Hindlimb muscle (tissue), 1 donor: ENCODE measurements around the gene BTBD8. TPM values are rescaled to one million over a fixed set of nuclear protein-coding genes. Genes with fewer than 3 reads are reported as not detected.
"Not testable (repeated sequence)": the region's sequence is repeated elsewhere in the genome, so short reads cannot be mapped to it uniquely, and the experiment has no call there.

Experiments used
- DNase-seq: peaks from one replicate; pipeline ENCODE4 v3.0.0-alpha.2; 2013
- polyA plus RNA-seq: library from polyadenylated mRNA; unstranded; fragments of 120-200 nt; gene quantifications from one replicate; pipeline ENCODE4 v1.2.1, GENCODE V29; 2013; ENCODE audit not compliant: insufficient read length

The BTBD8 gene
- polyA plus RNA-seq: 4.4 TPM

DNA sequence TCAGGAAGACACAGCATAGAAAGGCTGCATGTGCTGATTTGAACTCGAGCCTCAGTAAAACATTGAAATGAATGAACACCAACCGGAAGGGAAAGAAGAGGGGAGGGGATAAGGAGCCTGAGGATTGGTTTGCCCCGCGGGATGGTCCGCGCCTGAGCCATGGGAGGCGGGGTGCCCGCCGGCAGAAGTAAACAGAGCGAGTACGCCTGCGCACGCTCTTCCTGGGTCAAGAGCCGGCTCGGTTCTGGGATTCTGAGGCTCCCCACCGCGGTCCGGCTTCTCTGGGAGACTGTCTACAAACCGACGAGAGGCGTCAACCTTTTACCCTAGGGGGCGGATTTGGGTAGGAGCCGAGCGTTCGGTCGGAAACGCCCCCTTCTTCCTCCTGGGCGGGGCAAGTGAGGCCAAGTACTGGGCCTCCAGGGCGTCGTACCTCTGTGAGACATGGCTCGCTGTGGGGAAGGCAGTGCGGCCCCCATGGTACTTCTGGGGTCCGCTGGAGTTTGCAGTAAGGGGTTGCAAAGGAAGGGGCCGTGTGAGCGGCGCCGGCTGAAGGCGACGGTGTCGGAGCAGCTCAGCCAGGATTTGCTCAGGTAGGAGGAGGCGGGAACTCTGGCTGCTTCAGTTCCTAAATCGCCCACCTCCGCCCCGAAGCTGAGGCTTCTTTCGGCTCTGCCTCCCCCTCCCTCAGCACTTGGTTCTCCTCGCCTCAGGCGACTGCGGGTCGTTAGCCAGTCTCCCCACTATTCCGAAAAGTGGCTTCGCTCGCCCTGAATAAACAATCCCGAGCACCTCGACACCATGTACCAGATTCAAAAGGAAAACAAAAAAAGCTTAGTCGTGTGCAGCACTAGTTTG, at the start of gene BTBD8:
BTBD8 (plus strand) TSS at position 218 of the 858 bp plus-strand sequence; CDS start at position 445, 227 bp downstream.
- peak; percentile 65 for DNase-seq

DNA sequence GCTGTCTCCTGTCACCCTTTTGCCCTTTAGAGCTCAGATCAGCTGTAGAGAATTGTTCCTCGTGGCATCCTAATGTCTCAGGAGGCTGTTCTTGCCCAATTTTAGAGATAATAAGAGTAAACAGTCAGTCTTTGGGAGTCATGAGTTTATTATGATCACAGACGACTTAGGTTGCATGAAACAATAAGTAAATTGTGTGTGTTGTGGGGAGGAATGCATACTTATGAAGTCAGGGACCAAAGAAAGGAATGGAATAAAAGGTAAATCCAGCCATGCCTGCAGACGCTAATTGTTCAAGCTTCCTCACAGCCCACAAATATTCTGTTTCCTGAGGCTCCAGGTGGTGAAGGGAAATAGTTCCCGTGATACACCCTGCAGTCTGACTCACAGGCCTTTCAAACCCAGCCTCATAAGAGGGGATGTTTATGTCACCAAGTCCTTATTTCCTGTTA, 49.5 kb upstream of the BTBD8 start:
- DNase-seq: no peak

DNA sequence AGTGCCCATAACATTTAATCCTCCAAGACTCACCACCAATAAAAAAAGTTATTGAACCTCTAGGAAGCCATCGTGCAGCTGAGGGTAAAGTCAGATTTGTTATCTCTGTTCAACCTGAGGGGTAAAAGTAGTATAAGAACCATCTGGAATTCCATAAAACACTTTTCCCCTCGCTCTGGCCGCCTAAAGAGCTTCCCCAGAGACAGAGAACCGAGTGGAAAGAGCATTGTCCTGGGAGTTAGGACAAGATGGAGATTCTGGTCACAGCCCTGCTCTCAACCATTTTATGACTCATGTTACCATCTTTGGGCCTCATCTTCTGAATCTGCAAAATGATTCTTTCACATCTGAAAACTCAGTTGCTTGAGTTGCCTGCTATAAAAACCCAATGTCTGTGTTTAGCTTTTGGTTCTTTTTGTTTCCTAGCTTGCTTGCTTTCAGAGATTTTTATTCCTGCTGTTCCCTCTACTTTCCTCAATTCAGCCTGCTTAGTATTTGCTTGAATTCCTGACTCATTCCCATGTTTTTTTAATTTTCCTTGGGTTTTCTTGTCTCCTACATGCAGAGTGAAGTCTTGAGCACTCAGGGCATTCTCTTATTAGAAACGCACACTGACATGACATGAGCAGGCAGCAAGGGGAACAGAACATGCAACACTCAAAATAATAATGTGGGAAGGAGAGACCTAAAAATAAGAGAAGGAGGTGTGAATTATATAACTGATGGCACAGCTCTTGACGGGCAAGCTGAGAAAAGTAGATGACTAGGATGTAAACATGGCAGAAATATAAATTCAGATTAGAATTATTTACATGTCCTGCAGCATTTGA, 48.6 kb upstream of the BTBD8 start:
- DNase-seq: no peak

DNA sequence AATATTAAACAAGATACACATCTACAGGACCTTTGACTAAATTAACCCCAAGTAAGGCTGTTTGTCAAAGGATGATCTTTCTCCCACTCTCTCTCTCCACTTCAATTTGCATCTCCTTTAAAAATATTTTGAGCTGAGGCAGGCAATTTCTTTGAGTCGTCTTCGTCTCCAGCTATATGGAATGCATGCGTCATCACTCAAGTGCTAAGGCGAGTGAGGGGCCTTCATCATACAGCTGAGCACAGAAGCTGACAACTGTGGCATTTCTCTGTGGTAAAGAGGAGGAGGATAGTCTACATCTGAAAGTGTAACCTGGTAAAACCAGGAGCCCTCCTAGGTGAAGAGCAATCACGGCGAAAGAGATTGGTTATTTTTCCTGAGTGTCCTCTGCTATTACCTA, 42.7 kb upstream of the BTBD8 start:
- no peak for DNase-seq

DNA sequence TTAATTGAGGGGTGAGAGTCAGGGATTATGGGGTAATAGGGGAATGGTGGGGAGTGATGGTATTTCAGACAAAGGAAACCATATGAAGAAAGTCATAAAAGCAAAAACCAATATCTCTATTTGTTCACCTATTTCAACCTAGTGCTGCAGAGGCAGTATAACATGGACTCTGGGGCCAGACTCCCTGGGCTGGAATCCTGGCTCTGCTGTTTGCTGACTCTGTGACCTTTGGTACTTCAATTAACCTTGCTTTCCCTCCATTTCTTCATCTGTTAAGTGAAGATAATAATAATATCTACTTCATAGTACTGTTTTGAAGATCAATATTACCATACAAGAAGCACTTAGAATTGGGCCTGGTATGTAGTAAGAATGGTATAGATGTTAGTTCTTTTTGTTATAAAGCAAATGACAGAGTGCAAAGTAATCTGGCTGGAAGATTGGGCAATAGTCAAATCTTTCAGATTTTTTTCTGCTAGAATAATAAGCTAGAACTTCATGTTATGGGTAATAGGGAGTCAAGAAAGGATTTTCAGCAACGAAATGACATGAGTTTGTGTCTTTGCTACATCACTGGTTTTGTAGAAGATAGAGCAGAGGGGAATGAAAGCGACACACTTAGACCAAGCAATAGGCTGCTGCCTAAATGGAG, 41.3 kb upstream of the BTBD8 start:
- DNase-seq: no peak

DNA sequence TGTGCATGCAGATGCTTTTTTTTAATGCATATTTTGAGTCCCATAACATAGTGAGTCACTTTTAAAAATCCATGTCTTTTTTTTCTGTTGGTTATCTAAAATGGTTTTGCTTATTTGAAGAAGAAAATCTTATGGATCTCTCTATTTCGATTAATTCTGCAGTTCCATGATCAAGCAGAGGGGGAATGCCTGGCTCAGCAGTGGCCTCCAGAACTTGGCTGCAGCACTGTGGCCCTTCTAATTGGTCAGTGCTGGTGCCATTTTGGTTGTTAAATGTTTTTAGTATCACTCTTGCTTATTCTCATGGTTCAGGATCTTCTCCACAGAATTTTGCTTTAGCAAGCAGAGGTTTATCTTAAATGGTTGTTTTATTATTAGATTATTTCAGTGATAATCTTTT, 39.2 kb upstream of the BTBD8 start:
- no peak for DNase-seq

DNA sequence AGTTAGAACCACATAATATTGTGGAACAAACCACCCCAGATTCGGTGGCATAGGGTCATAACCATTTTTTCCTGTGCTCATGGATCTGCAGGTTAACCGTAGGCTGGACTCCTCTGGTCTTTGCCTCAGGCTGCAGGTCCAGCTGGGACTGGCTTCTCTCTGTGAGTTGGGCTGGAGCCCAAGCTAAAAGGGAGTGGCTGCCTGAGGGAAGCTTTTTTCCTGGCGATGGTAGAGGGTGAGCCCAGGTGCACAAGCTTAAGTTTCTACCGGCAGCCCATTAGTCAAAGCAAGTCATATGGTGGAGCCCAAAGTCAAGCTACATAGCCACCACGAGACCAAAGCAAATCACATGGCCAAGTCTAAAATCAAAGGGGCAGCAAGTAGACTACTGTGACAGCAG, 36.5 kb upstream of the BTBD8 start:
- DNase-seq: no peak

DNA sequence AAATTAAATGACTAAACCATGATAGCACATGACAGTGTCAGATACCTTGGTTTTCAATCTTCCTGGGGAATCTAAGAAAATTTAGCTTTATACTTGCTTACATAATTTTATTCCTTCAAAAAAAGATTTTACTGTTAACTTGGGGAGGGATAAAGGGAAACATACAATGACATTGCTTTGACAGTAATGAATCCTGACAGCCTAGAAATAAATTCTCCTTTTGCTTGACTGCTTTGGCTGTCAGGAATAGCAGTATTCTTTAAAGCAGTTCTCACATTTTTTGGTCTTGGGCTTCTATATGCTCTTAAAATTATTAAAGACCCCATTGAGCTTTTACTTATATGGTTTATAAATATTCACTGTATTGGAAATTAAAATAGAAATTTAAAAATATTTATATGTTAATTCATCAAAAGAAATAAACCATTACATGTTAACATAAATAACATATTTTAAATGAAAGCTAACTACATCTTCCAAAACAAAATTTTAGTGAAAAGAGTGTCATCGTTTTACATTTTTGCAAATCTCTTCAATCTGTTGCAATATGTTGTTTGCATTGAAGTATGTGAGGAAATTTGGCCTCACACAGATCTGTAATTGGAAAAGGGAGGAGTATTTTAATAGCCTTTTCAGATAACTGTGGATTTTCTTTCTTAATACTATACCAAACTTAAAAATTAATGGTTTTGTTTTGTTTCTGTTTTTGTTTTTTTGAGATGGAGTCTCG, 34.2 kb upstream of the BTBD8 start:
- no peak for DNase-seq

DNA sequence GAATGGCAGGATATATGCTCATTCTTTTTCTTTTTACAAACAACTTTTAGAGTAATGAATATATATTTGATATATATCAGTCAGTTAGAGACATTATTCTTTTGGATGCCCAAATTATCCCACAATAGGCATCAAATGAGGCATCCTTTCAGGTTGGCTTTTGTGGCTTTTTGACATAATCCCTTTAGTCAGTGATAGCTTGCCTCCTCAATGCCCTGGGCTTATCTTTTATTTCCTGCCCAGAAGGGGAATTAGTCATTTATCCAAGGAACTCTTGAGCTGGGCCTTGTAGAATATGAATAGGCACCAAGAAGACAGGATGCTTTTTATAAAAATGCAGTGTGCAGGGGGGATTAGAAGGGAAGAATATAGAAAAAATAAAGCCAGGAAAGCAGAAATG, 28.2 kb upstream of the BTBD8 start:
- no peak for DNase-seq

DNA sequence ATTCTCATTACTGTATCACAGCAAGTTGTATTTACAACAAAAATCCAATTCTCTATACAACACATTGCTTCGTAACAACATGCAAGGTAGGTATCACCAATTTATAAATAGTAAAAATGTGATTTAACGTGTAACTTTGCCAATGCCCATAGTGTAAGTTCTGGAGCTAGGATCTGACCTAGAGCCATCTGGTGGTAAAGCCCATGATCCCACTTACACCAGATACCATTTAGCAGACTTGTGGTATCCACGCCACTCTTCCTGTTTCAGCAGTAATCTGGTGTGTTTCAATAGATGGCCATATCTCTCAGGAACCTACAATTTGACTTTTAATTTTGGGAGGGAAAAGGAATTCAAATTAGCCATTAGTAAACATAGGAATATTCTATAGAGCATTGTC, 15.1 kb upstream of the BTBD8 start:
- no peak for DNase-seq

DNA sequence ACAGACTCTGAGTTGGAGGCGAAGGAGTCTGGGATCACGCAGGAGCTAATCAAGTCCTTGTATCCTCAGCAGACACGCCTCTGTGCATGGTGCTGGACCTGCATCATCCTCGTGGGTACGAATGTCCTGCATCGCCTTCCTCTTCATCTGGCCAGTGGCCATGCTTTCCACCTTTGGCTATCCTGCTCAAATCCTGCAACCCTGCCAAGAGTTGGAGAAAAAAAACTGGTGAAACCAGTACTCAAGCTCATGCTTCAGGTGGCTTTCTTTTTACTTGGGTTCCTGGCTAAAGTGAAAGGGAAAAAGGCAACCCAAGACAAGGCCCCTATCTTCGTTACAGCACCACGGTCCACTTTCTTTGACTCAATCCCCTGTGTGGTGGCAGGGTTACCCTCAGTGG, 13.8 kb upstream of the BTBD8 start:
- DNase-seq: no peak

DNA sequence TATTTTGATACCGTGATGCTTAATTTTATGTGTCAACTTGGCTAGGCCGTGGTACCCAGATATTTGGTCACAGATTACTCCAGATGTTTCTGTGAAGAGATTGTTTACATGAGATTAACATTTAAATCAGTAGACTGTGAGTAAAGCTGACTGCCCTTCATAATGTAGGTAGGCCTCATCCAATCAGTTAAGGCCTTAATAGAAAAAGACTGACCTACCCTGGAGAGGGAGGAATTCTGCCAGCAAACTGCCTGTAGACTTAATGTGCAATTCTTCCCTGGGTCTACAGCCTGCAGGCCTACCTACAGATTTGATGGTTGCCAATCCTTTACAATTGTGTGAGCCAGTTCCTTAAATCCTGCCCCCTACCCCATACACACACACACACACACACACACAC, 9.3 kb upstream of the BTBD8 start:
- no peak for DNase-seq

DNA sequence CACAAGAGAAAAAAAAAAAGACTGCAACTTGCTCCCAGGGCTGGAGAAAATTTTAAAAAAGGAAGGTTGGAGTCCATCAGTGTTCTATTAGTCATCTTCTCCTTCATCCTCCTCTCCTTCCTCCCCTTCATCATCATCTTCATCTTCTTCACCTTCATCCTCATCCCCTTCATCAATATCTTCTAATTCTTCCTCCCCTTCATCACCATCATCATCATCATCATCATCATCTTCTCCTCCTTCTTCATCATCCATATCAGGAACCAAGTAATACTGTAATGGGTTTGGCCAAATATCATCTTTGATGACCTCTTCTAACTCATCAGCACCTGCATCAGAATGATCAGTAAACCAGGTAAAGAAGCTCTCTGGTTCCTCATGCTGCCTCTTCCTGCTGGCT, 5.7 kb upstream of the BTBD8 start:
- DNase-seq: not testable (repeated sequence)

DNA sequence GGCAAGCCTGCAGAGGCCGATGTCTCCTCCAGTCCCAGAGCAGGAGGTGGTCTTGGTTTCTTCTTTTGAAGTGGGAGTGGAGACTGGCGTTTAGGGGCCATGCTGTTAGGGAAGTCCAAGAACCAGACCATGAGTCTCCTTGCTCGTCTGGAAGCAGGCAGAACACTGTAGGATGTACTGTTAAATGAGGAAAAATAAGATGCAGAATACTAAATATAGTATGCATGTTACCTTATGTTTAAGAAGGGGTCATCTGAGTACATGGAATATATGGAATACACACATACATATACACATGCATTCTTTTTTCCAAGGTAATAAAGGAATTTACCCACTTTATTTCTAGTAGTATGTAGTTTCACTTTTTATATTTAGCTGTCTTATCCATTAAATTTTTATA, 4.8 kb upstream of the BTBD8 start, which contains the start of gene SETSIP:
SETSIP (minus strand) TSS at position 101 of the 400 bp plus-strand sequence; CDS start at position 101, 0 bp downstream.
- no peak for DNase-seq

DNA sequence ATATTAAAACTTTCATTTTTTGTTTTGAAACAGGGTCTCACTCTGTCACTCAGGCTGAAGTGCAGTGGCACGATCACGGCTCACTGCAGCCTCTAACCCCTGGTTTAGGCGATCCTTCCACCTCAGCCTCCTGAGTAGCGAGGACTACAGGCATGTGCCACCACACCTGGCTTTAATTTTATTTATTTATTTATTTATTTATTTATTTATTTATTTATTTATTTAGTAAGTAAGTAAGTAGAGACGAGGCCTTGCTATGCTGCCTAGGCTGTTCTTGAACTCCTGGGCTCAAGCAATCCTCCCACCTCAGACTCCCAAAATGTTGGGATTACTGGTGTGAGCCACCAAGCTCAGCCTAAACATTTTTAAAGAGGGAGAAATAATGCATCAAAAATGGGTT, 3.8 kb upstream of the BTBD8 start:
- no peak for DNase-seq

DNA sequence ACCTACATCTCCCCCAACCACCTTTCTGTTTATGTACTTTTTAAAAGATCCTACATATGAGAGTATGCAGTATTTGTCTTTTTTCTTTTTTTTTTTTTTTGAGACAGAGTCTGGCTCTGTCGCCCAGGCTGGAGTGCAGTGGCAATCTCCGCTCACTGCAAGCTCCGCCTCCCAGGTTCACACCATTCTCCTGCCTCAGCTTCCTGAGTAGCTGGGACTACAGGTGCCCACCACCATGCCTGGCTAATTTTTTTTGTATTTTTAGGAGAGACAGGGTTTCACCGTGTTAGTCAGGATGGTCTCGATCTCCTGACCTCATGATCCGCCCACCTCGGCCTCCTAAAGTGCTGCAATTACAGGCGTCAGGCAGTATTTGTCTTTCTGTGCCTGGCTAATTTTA, 2.1 kb upstream of the BTBD8 start:
- not testable (repeated sequence) for DNase-seq

DNA sequence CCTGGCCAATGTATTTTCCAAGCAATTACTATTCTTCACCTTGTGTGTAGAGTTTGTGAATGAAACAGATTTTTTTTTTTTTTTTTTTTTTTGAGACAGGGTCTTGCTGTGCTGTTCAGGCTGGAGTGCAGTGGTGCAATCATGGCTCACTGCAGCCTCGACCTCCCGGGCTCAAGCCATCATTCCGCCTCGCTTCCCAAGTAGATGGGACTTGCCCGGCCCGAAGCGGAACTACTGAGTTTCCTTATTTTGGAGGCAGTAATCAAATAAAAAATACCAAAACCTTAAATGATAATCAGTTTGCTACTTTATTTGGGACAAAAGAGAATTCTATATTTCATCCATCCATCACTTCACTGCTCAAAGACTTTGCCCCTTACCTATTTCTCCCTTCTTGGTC, 704 bp upstream of the BTBD8 start:
- no peak for DNase-seq

DNA sequence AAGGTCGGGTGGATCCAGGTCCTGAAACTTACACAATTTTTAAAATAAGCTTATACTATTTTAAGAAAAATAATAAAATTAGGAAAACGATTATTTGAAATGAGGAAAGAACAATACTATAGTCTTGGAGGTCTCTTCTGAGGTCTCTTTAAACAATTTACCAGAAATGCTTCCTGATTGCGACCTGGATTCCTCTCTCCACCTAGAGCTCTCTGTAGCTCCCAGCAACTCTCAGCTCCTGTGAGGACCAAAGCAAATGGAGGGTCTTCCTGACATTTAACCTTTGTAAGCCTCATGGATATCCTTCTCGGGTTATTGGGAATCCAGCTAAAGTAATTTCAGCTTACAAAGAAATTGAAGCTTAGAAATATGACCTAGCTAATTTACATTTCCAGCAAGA, 886 bp downstream of the BTBD8 start:
- no peak for DNase-seq

DNA sequence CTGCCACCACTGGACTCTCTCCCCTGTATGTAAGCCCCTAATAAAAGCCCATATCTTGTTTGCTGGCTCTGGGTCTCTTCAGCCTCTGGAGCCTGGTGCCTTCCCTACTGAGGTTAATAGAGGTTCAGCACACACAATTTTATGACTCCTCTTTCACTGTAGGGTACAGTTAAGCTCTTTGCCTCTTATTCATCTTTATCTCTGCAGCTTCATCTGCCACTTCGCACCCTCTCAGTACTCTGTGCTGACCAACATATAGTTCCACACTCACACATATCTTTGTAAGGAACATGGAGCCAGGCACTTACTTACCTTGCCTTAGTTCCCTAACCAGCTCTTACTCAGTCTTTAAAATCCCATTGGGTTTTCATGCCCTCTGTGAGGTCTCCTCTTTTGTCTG, 4.5 kb downstream of the BTBD8 start:
- DNase-seq: no peak

DNA sequence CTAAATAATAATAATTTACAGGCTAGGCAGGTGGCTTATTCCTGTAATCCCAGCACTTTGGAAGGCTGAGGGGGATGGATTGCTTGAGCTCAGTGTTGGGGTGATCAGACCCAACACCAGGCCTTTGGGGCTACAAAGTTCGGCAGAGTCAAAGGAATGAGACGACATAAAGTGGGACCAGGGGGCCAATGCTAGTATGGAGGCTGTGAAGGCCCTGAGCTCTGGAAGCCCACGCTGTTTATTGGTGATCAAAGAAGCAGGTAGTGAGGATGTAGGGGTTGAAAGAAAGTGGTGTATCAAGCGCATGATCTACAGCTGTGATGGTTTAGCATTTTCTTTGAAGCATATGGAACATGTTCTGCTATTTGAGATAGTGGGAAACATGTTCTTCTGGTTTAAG, 5.6 kb downstream of the BTBD8 start:
- DNase-seq: no peak

DNA sequence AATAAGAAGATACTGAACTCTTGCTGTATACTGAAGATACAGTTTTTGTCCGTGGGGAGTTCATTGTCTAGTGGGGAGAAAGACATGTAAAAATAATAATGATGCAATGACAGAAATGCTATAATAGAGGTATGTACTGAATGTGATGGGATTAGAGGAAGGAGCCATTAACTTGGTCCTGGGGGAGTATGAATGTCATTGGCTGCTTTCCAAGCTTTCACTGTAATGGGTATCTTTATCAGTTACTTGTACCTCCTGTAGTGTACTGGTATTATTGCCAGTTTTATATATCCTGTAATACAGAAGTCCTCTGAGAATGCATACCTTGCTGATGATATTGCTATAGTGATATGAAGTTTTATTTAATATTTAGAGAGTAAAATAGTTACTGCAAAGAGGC, 7.4 kb downstream of the BTBD8 start:
- no peak for DNase-seq

DNA sequence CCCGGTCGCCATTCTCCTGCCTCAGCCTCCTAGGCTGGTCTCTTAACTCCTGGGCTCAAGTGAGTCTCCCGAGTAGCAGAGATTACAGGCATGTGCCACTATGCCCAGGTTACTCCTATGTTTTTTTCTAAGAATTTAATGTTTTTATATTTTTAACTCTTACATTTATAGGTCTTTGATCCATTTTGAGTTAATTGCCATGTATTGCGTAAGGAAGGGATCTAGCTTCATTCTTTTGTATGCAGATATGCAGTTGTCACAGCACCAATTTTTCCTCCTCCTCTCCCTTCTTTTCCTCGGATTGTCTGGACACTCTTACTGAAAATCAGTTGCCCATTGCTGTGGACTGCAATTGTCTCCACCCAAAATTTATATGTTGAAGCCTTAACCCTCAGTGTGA, 11.5 kb downstream of the BTBD8 start:
- no peak for DNase-seq
